NCI-H1436 treated with DMSO at 0.1 percent for 48 hours (cell line): ENCODE results near the gene PLEKHM1.
"Not testable (repeated sequence)": the region's sequence is repeated elsewhere in the genome, so short reads cannot be mapped to it uniquely, and the experiment has no call there.

ENCODE experiments used
- DNase-seq: peaks from one replicate; lab custom pipeline; 2025; lab: John Stamatoyannopoulos, UW

The PLEKHM1 gene

GRCh38 chr17:45441526-45442310 is 48.8 kb downstream of the PLEKHM1 start:
- no peak for DNase-seq

- DNase-seq, result not testable (repeated sequence)
These were observed 49.5 kb downstream of the PLEKHM1 start for GRCh38 chr17:45440839-45441515.

GRCh38 chr17:45440161-45440778 is 50.3 kb downstream of the PLEKHM1 start:
- peak; percentile 4 for DNase-seq

GRCh38 chr17:45438931-45439610 is 51.5 kb downstream of the PLEKHM1 start:
- no peak for DNase-seq

- no peak for DNase-seq
These were observed 52.8 kb downstream of the PLEKHM1 start for GRCh38 chr17:45437465-45438283.

- DNase-seq, result no peak
These were observed 53.7 kb downstream of the PLEKHM1 start for GRCh38 chr17:45436625-45437464.

- DNase-seq, result no peak
These were observed 54.4 kb downstream of the PLEKHM1 start for GRCh38 chr17:45436161-45436560.

GRCh38 chr17:45435481-45435880 is 55.0 kb downstream of the PLEKHM1 start:
- DNase-seq, result no peak

GRCh38 chr17:45433159-45433535 is 57.4 kb downstream of the PLEKHM1 start:
- DNase-seq, result no peak

- DNase-seq, result no peak
These were observed 57.9 kb downstream of the PLEKHM1 start, which contains the start of gene ARHGAP27 for GRCh38 chr17:45432405-45433158. TSS of gene ARHGAP27 (minus strand) at chr17:45432870. CDS start at chr17:45430279, 2,591 bp downstream.

- DNase-seq, result peak; percentile 44
These were observed 58.8 kb downstream of the PLEKHM1 start for GRCh38 chr17:45431531-45432404.

GRCh38 chr17:45430738-45431530 is 59.6 kb downstream of the PLEKHM1 start:
- no peak for DNase-seq

GRCh38 chr17:45430006-45430737 is 60.3 kb downstream of the PLEKHM1 start:
- no peak for DNase-seq

GRCh38 chr17:45429339-45430005 is 61.0 kb downstream of the PLEKHM1 start:
- DNase-seq, result no peak

- DNase-seq, result no peak
These were observed 61.6 kb downstream of the PLEKHM1 start for GRCh38 chr17:45428931-45429338.

GRCh38 chr17:45428050-45428617 is 62.4 kb downstream of the PLEKHM1 start:
- DNase-seq, result peak; percentile 33
